ENCODE data around the gene FAM180B.
"Not testable (repeated sequence)": the region's sequence is repeated elsewhere in the genome, so short reads cannot be mapped to it uniquely, and the experiment has no call there.

DNA sequence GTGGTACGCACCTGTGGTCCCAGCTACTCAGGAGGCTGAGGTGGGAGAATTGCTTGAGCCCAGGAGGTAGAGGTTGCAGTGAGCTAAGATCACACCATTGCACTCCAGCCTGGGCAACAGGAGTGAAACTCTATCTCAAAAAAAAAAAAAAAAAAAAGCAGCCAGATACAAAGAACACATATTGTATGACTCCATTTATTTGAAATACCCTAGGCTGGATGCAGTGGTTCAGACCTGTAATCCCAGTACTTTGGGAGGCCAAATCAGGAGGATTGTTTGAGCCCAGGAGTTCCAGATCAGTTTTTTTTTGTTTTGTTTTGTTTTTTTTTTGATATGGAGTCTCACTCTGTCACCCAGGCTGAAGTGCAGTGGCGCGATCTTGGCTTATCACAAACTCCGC, 24.1 kb upstream of the FAM180B start:
- not testable (repeated sequence) for TF ChIP-seq CREB1 (CRISPR knock-in tag; IDR thresholded peaks at IDR 0.05; ENCODE audit: low read depth); JUNB (IDR thresholded peaks at IDR 0.05; ENCODE audit: unreplicated experiment); EZH2 (IDR thresholded peaks at IDR 0.05; ENCODE audit: low read depth, unreplicated experiment); EZH2phosphoT487 (IDR thresholded peaks at IDR 0.05; ENCODE audit: unreplicated experiment); ZNF331 (CRISPR knock-in tag; IDR thresholded peaks at IDR 0.05; ENCODE audit: low read depth); POLR2AphosphoS5 (IDR thresholded peaks at IDR 0.05; ENCODE audit: low read depth); STAT1 (IDR thresholded peaks at IDR 0.05; ENCODE audit: unreplicated experiment); NANOG (IDR thresholded peaks at IDR 0.05; ENCODE audit: borderline replicate concordance); ZNF114 (CRISPR knock-in tag; IDR thresholded peaks at IDR 0.05)
- TF ChIP-seq, protein P1, sequence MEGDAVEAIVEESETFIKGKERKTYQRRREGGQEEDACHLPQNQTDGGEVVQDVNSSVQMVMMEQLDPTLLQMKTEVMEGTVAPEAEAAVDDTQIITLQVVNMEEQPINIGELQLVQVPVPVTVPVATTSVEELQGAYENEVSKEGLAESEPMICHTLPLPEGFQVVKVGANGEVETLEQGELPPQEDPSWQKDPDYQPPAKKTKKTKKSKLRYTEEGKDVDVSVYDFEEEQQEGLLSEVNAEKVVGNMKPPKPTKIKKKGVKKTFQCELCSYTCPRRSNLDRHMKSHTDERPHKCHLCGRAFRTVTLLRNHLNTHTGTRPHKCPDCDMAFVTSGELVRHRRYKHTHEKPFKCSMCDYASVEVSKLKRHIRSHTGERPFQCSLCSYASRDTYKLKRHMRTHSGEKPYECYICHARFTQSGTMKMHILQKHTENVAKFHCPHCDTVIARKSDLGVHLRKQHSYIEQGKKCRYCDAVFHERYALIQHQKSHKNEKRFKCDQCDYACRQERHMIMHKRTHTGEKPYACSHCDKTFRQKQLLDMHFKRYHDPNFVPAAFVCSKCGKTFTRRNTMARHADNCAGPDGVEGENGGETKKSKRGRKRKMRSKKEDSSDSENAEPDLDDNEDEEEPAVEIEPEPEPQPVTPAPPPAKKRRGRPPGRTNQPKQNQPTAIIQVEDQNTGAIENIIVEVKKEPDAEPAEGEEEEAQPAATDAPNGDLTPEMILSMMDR (conservative IDR thresholded peaks at IDR 0.05; ENCODE audit: low read depth in 2 of 2), result not testable (repeated sequence)
- TF ChIP-seq, protein P2, sequence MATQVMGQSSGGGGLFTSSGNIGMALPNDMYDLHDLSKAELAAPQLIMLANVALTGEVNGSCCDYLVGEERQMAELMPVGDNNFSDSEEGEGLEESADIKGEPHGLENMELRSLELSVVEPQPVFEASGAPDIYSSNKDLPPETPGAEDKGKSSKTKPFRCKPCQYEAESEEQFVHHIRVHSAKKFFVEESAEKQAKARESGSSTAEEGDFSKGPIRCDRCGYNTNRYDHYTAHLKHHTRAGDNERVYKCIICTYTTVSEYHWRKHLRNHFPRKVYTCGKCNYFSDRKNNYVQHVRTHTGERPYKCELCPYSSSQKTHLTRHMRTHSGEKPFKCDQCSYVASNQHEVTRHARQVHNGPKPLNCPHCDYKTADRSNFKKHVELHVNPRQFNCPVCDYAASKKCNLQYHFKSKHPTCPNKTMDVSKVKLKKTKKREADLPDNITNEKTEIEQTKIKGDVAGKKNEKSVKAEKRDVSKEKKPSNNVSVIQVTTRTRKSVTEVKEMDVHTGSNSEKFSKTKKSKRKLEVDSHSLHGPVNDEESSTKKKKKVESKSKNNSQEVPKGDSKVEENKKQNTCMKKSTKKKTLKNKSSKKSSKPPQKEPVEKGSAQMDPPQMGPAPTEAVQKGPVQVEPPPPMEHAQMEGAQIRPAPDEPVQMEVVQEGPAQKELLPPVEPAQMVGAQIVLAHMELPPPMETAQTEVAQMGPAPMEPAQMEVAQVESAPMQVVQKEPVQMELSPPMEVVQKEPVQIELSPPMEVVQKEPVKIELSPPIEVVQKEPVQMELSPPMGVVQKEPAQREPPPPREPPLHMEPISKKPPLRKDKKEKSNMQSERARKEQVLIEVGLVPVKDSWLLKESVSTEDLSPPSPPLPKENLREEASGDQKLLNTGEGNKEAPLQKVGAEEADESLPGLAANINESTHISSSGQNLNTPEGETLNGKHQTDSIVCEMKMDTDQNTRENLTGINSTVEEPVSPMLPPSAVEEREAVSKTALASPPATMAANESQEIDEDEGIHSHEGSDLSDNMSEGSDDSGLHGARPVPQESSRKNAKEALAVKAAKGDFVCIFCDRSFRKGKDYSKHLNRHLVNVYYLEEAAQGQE (IDR thresholded peaks at IDR 0.05; ENCODE audit: unreplicated experiment), result not testable (repeated sequence)
- TF ChIP-seq, protein P3, sequence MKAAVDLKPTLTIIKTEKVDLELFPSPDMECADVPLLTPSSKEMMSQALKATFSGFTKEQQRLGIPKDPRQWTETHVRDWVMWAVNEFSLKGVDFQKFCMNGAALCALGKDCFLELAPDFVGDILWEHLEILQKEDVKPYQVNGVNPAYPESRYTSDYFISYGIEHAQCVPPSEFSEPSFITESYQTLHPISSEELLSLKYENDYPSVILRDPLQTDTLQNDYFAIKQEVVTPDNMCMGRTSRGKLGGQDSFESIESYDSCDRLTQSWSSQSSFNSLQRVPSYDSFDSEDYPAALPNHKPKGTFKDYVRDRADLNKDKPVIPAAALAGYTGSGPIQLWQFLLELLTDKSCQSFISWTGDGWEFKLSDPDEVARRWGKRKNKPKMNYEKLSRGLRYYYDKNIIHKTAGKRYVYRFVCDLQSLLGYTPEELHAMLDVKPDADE (IDR thresholded peaks at IDR 0.05), result not testable (repeated sequence)
